Epithelial cell of esophagus (primary cell): ENCODE data around the gene TNFSF13.

Experiments used
- DNase-seq: peaks from one replicate; pipeline ENCODE4 v3.0.0; 2010; ENCODE audit warnings: low read depth
- H3K4me3 ChIP-seq: 2 replicates; pipeline ENCODE4 v1.5.1; 2011; ENCODE audit warnings: mild to moderate bottlenecking, low read length, control low read depth
- TF ChIP-seq, protein P1 (sequence below): IDR thresholded peaks from 2 replicates; pipeline ENCODE4 v1.5.1; 2011; ENCODE audit warnings: low read depth, mild to moderate bottlenecking, low read length, control low read depth, inconsistent platforms; ENCODE audit not compliant: insufficient read depth; ENCODE audit errors: missing control alignments

TNFSF13 gene

GRCh38 chr17:7557775-7558543 is 591 bp upstream of the TNFSF13 start:
- peak; percentile 54 for DNase-seq
- peak overlapping the region; percentile 34 for H3K4me3 ChIP-seq
- TF ChIP-seq, protein P1, sequence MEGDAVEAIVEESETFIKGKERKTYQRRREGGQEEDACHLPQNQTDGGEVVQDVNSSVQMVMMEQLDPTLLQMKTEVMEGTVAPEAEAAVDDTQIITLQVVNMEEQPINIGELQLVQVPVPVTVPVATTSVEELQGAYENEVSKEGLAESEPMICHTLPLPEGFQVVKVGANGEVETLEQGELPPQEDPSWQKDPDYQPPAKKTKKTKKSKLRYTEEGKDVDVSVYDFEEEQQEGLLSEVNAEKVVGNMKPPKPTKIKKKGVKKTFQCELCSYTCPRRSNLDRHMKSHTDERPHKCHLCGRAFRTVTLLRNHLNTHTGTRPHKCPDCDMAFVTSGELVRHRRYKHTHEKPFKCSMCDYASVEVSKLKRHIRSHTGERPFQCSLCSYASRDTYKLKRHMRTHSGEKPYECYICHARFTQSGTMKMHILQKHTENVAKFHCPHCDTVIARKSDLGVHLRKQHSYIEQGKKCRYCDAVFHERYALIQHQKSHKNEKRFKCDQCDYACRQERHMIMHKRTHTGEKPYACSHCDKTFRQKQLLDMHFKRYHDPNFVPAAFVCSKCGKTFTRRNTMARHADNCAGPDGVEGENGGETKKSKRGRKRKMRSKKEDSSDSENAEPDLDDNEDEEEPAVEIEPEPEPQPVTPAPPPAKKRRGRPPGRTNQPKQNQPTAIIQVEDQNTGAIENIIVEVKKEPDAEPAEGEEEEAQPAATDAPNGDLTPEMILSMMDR, result no peak

GRCh38 chr17:7559320-7560171 is 996 bp downstream of the TNFSF13 start:
- DNase-seq, result no peak
- TF ChIP-seq, protein P1, result no peak
- no peak overlapping the region for H3K4me3 ChIP-seq

- TF ChIP-seq, protein P1, result peak; percentile 83
- DNase-seq, result peak; percentile 80
- H3K4me3 ChIP-seq, result peak overlapping the region; percentile 79
Measured at GRCh38 chr17:7560172-7561027, 1.9 kb downstream of the TNFSF13 start.

DNA sequence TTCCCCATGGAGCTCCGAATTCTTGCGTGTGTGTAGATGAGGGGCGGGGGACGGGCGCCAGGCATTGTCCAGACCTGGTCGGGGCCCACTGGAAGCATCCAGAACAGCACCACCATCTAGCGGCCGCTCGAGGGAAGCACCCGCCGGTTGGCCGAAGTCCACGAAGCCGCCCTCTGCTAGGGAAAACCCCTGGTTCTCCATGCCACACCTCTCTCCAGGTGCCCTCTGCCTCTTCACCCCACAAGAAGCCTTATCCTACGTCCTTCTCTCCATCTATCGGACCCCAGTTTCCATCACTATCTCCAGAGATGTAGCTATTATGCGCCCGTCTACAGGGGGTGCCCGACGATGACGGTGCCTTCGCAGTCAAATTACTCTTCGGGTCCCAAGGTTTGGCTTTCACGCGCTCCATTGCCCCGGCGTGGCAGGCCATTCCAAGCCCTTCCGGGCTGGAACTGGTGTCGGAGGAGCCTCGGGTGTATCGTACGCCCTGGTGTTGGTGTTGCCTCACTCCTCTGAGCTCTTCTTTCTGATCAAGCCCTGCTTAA is 2.6 kb downstream of the TNFSF13 start:
- TF ChIP-seq, protein P1, result peak; percentile 85
- peak; percentile 93 for DNase-seq
- H3K4me3 ChIP-seq, result peak overlapping the region; percentile 79

GRCh38 chr17:7561589-7562207 is 3.1 kb downstream of the TNFSF13 start, which contains the start of gene SENP3:
SENP3 (plus strand) TSS chr17:7561919; CDS start chr17:7563077, 1,158 bp downstream.
- peak within 1 kb of the TSS; percentile 79 for H3K4me3 ChIP-seq
- DNase-seq, result peak; percentile 93
- TF ChIP-seq, protein P1, result no peak

GRCh38 chr17:7562208-7562605 is 3.7 kb downstream of the TNFSF13 start:
- TF ChIP-seq, protein P1, result no peak
- no peak for DNase-seq
- peak overlapping the region; percentile 78 for H3K4me3 ChIP-seq
